ENCODE measurements around the gene KCND3. TPM values are rescaled to one million over a fixed set of nuclear protein-coding genes. Genes with fewer than 3 reads are reported as not detected.

Gene KCND3
- total RNA-seq, 1 donor from 2014 or later = not detected

DNA sequence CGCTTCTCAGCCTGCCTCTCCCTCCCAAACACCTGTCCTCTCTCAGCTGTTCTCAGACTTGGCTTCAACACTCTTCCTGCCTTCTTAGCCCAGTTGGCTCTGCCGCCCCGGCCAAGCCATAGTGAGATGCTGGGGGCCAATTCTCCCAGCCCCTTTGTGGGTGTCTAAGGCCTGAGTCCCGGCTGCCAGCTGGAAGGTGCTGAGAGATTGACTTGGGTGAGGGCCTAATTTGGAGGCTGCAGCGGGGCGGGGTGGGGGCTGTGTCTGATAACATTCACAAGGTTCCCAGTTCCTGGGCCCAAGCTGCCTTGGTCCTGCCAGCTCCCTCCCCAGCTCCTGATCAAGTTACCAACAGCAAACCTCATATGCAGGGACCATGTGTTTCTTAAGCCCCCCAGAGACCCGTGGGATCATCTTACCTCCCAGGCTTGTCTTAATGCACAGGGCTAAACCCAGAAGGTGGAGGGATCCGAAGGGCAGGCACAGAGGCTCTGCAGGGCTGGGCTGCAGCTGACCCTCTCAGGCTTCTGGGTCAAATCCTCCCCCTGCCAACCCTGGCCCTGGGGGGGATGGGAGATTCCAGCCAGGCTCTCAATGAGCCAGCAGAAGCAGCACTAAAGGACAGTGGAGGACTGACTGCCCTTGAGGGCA lies 260.1 kb downstream of the KCND3 start:
- DNase-seq (ENCODE audit: low read depth) = no peak
- H3K4me3 ChIP-seq (ENCODE audit: low read depth, low read length) = no peak overlapping the region
- TF ChIP-seq, protein P1, sequence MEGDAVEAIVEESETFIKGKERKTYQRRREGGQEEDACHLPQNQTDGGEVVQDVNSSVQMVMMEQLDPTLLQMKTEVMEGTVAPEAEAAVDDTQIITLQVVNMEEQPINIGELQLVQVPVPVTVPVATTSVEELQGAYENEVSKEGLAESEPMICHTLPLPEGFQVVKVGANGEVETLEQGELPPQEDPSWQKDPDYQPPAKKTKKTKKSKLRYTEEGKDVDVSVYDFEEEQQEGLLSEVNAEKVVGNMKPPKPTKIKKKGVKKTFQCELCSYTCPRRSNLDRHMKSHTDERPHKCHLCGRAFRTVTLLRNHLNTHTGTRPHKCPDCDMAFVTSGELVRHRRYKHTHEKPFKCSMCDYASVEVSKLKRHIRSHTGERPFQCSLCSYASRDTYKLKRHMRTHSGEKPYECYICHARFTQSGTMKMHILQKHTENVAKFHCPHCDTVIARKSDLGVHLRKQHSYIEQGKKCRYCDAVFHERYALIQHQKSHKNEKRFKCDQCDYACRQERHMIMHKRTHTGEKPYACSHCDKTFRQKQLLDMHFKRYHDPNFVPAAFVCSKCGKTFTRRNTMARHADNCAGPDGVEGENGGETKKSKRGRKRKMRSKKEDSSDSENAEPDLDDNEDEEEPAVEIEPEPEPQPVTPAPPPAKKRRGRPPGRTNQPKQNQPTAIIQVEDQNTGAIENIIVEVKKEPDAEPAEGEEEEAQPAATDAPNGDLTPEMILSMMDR (conservative IDR thresholded peaks at IDR 0.05; ENCODE audit: low read depth, low read length) = no peak

DNA sequence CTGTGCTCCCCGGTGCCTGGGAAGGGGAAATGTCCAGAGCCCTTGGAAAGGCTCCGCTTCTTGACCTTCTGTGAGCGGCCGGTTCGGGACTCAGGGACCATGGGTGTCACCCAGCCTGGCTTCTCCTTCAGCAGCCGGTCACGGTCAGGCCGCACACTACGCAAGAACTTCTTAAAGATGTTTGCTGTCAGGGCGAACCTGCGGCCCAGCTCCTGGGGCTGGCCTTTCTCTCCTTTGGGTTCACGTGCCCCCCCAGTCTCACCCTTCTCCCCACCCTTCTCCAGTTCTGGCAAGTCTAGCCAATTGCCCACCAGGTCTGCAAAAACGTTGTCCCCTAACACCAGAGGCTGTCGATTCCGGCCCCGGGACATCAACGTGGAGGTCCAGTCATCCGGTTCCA lies 262.4 kb downstream of the KCND3 start:
- TF ChIP-seq, protein P1 (conservative IDR thresholded peaks at IDR 0.05; ENCODE audit: low read depth, low read length) = no peak
- H3K4me3 ChIP-seq (ENCODE audit: low read depth, low read length) = no peak overlapping the region

DNA sequence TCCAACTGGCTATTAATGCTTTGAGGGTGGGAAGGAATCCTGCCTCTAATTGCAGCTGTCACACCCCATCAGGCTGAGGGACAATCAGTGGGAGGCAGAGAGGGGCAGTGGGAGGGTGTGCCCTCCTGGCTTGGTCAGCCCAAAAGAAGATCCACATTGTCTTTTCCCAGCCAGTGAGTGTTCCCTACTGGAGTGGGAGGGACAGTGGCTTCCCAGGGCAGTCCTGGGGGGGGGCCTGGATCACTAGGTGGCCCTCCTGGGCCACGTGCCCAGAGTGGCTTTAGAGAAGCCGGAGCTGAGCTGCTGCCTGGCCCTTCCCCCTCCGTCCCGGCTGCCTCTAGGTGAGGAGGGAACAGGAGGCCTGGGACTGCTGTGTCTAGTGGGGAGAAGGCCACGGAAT lies 264.3 kb downstream of the KCND3 start:
- DNase-seq (ENCODE audit: low read depth) = no peak
- H3K4me3 ChIP-seq (ENCODE audit: low read depth, low read length) = no peak overlapping the region
- TF ChIP-seq, protein P1 (conservative IDR thresholded peaks at IDR 0.05; ENCODE audit: low read depth, low read length) = no peak

More for the DNA sequence above, 262.4 kb downstream of the KCND3 start:
- no peak for DNase-seq (ENCODE audit: low read depth)

DNA sequence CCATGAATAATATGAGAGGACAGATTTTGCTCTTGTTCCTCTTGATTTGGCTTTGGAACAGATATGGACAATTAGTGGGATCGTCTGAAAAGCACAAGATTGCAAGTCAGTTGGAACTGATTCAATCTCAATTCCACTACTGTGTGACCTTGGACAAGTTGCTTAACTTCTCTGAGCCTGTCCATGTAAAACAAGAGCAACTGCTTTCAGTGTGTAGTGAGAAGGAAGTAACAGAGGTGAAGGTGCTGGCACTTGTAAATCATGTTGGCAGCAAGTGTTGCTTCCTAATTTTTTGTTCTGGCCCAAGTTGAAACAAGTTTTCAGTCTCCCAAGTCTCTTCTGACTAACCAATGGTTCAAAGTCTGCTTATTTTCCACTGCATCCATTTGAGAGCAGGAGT lies 265.6 kb downstream of the KCND3 start:
- H3K4me3 ChIP-seq (ENCODE audit: low read depth, low read length) = no peak overlapping the region
- DNase-seq (ENCODE audit: low read depth) = no peak
- TF ChIP-seq, protein P1 (conservative IDR thresholded peaks at IDR 0.05; ENCODE audit: low read depth, low read length) = no peak

DNA sequence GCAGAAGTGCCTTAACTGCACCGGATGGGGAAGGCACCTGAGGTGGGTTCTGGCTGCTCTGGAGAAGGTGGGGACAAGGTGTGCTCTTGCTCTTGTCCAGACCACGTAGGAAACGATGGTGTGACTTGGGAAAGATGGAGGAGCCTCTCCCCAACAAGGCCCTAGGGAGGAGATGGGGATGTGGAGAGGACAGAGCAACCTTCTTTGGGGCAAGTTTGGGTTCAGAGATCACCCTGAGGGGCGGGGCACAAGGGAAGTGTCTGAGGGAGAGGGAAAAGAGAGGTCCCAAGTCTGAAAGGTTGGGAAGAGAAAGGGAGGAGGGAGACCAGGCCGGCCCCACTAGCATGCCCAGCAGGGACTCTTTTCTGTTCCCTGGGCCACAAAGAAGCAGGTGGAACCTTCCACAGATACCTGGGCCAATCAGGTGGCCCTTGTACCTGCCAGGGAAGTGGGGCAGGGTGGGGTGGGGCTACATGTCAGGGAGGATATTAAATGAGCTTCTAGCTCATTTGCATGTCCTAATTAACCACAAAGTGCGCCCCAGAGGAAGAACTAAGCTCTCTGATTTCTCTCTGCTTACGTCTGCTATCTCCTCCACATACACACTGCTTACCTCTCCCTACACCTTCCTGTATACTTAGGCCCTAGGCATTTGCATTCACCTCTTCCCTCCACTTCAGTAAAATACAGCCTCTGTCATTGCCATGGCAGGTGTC lies 266.2 kb downstream of the KCND3 start:
- TF ChIP-seq, protein P1 (conservative IDR thresholded peaks at IDR 0.05; ENCODE audit: low read depth, low read length) = no peak
- no peak for DNase-seq (ENCODE audit: low read depth)
- H3K4me3 ChIP-seq (ENCODE audit: low read depth, low read length) = no peak overlapping the region

DNA sequence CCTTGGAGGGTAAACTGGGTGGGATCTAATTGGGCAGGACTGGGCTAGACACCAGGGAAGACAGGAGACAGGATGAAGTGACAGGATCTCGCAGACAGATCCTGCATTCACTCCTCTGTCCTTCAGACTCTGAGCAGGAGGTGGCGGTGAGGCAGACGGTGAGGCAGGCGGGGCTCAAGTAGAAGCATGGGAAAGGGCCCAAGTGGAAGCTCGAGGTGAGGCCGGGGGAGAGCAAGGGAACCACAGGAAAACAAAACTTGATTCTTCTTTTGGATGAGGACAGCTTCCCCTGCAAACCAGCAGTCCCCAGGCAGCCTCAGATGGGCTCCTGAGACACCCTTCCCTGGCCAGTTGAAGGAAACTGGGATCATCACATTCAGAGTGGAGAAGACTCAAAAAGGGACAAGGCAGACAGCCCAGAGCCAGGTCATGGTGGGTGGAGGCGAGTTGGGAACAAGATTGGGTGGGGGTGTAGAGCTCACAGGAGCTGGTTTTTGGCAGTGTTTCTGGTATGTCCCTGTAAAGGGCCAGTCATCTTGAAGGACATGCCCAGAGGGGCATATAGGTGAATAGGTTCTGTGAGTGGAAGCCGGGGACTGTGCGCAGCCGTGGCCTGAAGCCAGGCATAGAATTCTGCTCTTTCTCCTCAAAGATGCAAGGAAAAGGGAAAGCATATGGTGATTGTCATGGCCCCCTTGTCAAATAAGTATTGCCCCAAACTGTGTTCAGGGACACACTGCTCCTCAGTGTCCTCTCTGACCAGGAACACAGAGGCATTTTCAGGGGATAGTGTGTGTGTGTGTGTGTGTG lies 268.3 kb downstream of the KCND3 start:
- no peak overlapping the region for H3K4me3 ChIP-seq (ENCODE audit: low read depth, low read length)
- TF ChIP-seq, protein P1 (conservative IDR thresholded peaks at IDR 0.05; ENCODE audit: low read depth, low read length) = no peak
- no peak for DNase-seq (ENCODE audit: low read depth)

Other genes with a start within 250 kb of the KCND3 start
- gene DDX20, start 233.8 kb downstream of the KCND3 start, total RNA-seq = 24.5 and 31.6 TPM in 2 replicates